ENCODE results near the gene PCDHB16. TPM values are rescaled to one million over a fixed set of nuclear protein-coding genes. Genes with fewer than 3 reads are reported as not detected.
A peak's percentile ranks its signal among the peaks of the same experiment; 100 is the strongest.
"Not testable (repeated sequence)": the region's sequence is repeated elsewhere in the genome, so short reads cannot be mapped to it uniquely, and the experiment has no call there.

Gene PCDHB16
- polyA plus RNA-seq, 1 experiment, result 0.21 TPM

DNA sequence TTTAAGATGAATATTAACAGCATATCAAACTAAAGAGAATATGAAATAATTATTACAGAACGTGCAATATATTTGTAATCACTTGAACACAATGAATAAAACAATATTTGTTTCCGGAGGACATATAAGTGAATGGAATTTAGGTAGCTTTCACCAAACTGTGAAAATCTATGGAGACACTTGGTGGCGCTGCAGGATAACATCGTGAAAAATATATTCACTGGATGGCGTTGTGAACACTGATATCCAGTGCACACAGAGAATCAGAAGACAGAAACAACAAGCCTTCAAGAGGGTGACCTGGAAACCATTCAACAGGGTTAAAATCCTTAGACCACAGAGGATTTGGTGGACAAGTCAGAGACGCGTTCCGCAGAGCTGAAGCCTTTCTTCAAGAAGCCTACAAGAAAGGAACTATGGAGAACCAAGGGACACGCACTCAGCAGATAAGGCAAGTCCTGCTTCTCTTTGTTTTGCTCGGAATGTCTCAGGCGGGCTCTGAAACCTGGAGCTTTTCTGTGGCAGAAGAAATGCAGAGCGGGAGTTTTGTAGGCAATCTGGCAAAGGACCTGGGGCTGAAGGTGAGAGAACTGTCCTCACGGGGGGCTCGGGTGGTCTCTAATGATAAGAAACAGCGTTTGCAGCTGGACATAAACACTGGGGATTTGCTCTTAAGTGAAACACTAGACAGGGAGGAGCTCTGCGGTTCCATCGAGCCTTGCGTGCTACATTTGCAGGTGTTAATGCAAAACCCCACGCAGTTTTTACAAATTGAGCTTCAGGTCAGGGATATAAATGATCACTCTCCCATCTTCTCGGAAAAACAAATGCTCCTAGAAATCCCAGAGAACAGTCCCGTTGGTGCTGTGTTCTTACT, 17.4 kb downstream of the PCDHB16 start, which contains the start of gene PCDHB11:
TSS of gene PCDHB11 (plus strand) at position 269 of the 877 bp plus-strand sequence. CDS start at position 417, 148 bp downstream.
- ChIA-PET CTCF (interaction anchor here (0.7 to 2.1 kb wide), 8 partner anchors 8 to 365 kb away, joined by 3 to 7 read pairs (median 4); partner anchors contain the start of genes PCDHB12, PCDHB9 and PCDHGB3), POLR2A (interaction anchor here (0.7 kb wide), 1 partner anchor 1585 kb away, joined by 3 read pairs; no protein-coding TSS in a partner anchor)
- Histone ChIP-seq H3K4me3 (ENCODE audit: low read depth, low read length) (no peak within 1 kb of the TSS), H3K27me3 (ENCODE audit: control insufficient read depth, insufficient read depth, low read length) (no peaks in the 10 kb centered on the region), H3K36me3 (ENCODE audit: control insufficient read depth, insufficient read depth, low read length) (no peaks in the 10 kb centered on the region)
- DNase-seq (ENCODE audit: low read depth), result no peak
- TF ChIP-seq, protein P1, sequence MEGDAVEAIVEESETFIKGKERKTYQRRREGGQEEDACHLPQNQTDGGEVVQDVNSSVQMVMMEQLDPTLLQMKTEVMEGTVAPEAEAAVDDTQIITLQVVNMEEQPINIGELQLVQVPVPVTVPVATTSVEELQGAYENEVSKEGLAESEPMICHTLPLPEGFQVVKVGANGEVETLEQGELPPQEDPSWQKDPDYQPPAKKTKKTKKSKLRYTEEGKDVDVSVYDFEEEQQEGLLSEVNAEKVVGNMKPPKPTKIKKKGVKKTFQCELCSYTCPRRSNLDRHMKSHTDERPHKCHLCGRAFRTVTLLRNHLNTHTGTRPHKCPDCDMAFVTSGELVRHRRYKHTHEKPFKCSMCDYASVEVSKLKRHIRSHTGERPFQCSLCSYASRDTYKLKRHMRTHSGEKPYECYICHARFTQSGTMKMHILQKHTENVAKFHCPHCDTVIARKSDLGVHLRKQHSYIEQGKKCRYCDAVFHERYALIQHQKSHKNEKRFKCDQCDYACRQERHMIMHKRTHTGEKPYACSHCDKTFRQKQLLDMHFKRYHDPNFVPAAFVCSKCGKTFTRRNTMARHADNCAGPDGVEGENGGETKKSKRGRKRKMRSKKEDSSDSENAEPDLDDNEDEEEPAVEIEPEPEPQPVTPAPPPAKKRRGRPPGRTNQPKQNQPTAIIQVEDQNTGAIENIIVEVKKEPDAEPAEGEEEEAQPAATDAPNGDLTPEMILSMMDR (IDR thresholded peaks at IDR 0.05; ENCODE audit: insufficient read depth, low read depth, low read length), result no peak

DNA sequence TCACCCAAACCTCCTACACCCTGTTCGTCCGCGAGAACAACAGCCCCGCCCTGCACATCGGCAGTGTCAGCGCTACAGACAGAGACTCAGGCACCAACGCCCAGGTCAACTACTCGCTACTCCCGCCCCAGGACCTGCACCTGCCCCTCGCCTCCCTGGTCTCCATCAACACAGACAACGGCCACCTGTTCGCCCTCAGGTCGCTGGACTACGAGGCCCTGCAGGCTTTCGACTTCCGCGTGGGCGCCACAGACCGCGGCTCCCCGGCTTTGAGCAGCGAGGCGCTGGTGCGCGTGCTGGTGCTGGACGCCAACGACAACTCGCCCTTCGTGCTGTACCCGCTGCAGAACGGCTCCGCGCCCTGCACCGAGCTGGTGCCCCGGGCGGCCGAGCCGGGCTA, 18.9 kb downstream of the PCDHB16 start:
- CTCF ChIA-PET; H3K36me3 ChIP-seq (ENCODE audit: control insufficient read depth, insufficient read depth, low read length); H3K4me3 ChIP-seq (ENCODE audit: low read depth, low read length); POLR2A ChIA-PET; DNase-seq (ENCODE audit: low read depth); H3K27me3 ChIP-seq (ENCODE audit: control insufficient read depth, insufficient read depth, low read length): not testable (repeated sequence)

DNA sequence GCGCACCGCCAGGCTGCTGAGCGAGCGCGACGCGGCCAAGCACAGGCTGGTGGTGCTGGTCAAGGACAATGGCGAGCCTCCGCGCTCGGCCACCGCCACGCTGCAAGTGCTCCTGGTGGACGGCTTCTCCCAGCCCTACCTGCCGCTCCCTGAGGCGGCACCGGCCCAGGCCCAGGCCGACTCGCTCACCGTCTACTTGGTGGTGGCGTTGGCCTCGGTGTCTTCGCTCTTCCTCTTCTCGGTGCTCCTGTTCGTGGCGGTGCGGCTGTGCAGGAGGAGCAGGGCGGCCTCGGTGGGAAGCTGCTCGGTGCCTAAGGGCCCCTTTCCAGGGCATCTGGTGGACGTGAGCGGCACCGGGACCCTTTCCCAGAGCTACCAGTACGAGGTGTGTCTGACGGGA, 19.5 kb downstream of the PCDHB16 start:
- H3K27me3 ChIP-seq (ENCODE audit: control insufficient read depth, insufficient read depth, low read length); DNase-seq (ENCODE audit: low read depth); H3K4me3 ChIP-seq (ENCODE audit: low read depth, low read length); H3K36me3 ChIP-seq (ENCODE audit: control insufficient read depth, insufficient read depth, low read length); POLR2A ChIA-PET: not testable (repeated sequence)
- CTCF ChIA-PET, result interaction anchor here (0.9 kb wide), 1 partner anchor 12 kb away, joined by 3 read pairs; the partner anchor contains the start of gene PCDHB13

DNA sequence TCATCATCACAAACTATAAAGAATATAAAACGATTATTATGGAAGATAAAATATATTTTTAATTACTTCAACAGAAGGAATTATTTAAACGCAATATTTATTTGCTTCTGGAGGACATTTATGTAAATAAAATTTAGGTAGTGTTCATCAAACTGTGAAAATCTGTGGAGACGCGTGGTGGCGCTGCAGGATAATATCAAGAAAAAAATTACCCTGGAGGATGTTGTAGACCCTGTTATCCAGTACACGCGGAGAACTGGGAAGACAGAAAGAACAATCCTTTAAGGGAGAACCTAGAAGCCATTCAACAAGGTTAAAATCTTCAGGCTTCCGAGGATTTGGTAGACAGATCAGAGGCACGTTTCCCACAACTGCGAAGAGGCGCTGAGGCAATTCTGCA, 26.3 kb downstream of the PCDHB16 start, which contains the start of gene PCDHB12:
TSS of gene PCDHB12 (plus strand) at position 242 of the 400 bp plus-strand sequence. CDS start 189 bp downstream, outside the sequence.
- CTCF ChIA-PET, result interaction anchor here (0.6 to 1.5 kb wide), 6 partner anchors 10 to 356 kb away, joined by 3 to 7 read pairs (median 3); partner anchors contain the start of genes PCDHB10, PCDHB14 and PCDHGA11
- H3K4me3 ChIP-seq (ENCODE audit: low read depth, low read length), result no peak within 1 kb of the TSS
- TF ChIP-seq, protein P1 (IDR thresholded peaks at IDR 0.05; ENCODE audit: insufficient read depth, low read depth, low read length), result 0 out of 2 replicates have a peak, but pooled peaks have one; percentile 10

DNA sequence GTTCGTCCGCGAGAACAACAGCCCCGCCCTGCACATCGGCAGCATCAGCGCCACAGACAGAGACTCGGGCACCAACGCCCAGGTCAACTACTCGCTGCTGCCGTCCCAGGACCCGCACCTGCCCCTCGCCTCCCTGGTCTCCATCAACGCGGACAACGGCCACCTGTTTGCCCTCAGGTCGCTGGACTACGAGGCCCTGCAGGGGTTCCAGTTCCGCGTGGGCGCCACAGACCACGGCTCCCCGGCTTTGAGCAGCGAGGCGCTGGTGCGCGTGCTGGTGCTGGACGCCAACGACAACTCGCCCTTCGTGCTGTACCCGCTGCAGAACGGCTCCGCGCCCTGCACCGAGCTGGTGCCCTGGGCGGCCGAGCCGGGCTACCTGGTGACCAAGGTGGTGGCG, 28.1 kb downstream of the PCDHB16 start:
- POLR2A ChIA-PET, CTCF ChIA-PET: not testable (repeated sequence)

More for the DNA sequence above, 26.3 kb downstream of the PCDHB16 start, which contains the start of gene PCDHB12:
- DNase-seq (ENCODE audit: low read depth), result no peak
- Histone ChIP-seq H3K36me3 (ENCODE audit: control insufficient read depth, insufficient read depth, low read length) (no peaks in the 10 kb centered on the region), H3K27me3 (ENCODE audit: control insufficient read depth, insufficient read depth, low read length) (no peaks in the 10 kb centered on the region)
- POLR2A ChIA-PET, result no interaction called here

DNA sequence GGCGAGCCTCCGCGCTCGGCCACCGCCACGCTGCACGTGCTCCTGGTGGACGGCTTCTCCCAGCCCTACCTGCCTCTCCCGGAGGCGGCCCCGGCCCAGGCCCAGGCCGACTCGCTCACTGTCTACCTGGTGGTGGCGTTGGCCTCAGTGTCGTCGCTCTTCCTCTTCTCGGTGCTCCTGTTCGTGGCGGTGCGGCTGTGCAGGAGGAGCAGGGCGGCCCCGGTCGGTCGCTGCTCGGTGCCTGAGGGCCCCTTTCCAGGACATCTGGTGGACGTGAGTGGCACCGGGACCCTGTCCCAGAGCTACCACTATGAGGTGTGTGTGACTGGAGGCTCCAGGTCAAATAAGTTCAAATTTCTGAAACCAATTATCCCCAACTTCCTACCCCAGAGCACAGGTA, 28.7 kb downstream of the PCDHB16 start:
- CTCF ChIA-PET; H3K36me3 ChIP-seq (ENCODE audit: control insufficient read depth, insufficient read depth, low read length); DNase-seq (ENCODE audit: low read depth); H3K4me3 ChIP-seq (ENCODE audit: low read depth, low read length); H3K27me3 ChIP-seq (ENCODE audit: control insufficient read depth, insufficient read depth, low read length); POLR2A ChIA-PET: not testable (repeated sequence)

More for the DNA sequence above, 28.1 kb downstream of the PCDHB16 start:
- H3K4me3 ChIP-seq (ENCODE audit: low read depth, low read length); DNase-seq (ENCODE audit: low read depth); H3K36me3 ChIP-seq (ENCODE audit: control insufficient read depth, insufficient read depth, low read length); H3K27me3 ChIP-seq (ENCODE audit: control insufficient read depth, insufficient read depth, low read length): not testable (repeated sequence)

DNA sequence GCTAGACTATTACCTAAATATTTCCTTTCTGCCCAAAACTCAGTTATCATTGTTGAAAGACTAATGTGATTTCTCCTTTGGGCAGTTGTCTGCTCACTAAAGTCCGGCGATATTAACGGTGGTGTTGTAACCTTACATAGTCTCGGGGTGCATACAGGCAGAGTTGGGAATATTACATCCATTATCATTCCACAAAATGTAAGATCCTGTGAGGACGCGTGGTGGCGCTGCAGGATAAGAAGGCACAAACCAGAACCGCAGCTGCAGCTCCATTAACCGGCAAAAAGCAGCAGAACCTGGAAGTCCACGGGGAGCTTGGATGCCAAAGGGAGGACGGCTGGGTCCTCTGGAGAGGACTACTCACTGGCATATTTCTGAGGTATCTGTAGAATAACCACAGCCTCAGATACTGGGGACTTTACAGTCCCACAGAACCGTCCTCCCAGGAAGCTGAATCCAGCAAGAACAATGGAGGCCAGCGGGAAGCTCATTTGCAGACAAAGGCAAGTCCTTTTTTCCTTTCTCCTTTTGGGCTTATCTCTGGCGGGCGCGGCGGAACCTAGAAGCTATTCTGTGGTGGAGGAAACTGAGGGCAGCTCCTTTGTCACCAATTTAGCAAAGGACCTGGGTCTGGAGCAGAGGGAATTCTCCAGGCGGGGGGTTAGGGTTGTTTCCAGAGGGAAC, 31.6 kb downstream of the PCDHB16 start, which contains the start of gene PCDHB13:
TSS of gene PCDHB13 (plus strand) at position 264 of the 684 bp plus-strand sequence. CDS start at position 469, 205 bp downstream.
- TF ChIP-seq, protein P1 (IDR thresholded peaks at IDR 0.05; ENCODE audit: insufficient read depth, low read depth, low read length), result 0 out of 2 replicates have a peak, but pooled peaks have one; percentile 10
- DNase-seq (ENCODE audit: low read depth); POLR2A ChIA-PET: not testable (repeated sequence)

DNA sequence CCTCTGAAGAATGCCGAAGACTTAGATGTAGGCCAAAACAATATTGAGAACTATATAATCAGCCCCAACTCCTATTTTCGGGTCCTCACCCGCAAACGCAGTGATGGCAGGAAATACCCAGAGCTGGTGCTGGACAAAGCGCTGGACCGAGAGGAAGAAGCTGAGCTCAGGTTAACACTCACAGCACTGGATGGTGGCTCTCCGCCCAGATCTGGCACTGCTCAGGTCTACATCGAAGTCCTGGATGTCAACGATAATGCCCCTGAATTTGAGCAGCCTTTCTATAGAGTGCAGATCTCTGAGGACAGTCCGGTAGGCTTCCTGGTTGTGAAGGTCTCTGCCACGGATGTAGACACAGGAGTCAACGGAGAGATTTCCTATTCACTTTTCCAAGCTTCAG, 32.4 kb downstream of the PCDHB16 start:
- CTCF ChIA-PET; POLR2A ChIA-PET; H3K4me3 ChIP-seq (ENCODE audit: low read depth, low read length); H3K36me3 ChIP-seq (ENCODE audit: control insufficient read depth, insufficient read depth, low read length); H3K27me3 ChIP-seq (ENCODE audit: control insufficient read depth, insufficient read depth, low read length); DNase-seq (ENCODE audit: low read depth): not testable (repeated sequence)

More for the DNA sequence above, 31.6 kb downstream of the PCDHB16 start, which contains the start of gene PCDHB13:
- H3K4me3 ChIP-seq (ENCODE audit: low read depth, low read length); H3K36me3 ChIP-seq (ENCODE audit: control insufficient read depth, insufficient read depth, low read length); H3K27me3 ChIP-seq (ENCODE audit: control insufficient read depth, insufficient read depth, low read length): not testable (repeated sequence)
- CTCF ChIA-PET, result interaction anchor here (1.3 to 1.4 kb wide), 2 partner anchors 9 to 12 kb away, joined by 3 to 4 read pairs; partner anchors contain the start of gene PCDHB14

DNA sequence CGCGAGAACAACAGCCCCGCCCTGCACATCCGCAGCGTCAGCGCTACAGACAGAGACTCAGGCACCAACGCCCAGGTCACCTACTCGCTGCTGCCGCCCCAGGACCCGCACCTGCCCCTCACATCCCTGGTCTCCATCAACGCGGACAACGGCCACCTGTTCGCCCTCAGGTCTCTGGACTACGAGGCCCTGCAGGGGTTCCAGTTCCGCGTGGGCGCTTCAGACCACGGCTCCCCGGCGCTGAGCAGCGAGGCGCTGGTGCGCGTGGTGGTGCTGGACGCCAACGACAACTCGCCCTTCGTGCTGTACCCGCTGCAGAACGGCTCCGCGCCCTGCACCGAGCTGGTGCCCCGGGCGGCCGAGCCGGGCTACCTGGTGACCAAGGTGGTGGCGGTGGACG, 33.3 kb downstream of the PCDHB16 start:
- POLR2A ChIA-PET; DNase-seq (ENCODE audit: low read depth); H3K4me3 ChIP-seq (ENCODE audit: low read depth, low read length); CTCF ChIA-PET; H3K27me3 ChIP-seq (ENCODE audit: control insufficient read depth, insufficient read depth, low read length); H3K36me3 ChIP-seq (ENCODE audit: control insufficient read depth, insufficient read depth, low read length): not testable (repeated sequence)

Data from BJ (cell line).